Mucosa of descending colon (tissue), 3 donors: ENCODE measurements around the gene SLC2A11. TPM values are rescaled to one million over a fixed set of nuclear protein-coding genes. Genes with fewer than 3 reads are reported as not detected.
A peak's percentile ranks its signal among the peaks of the same experiment; 100 is the strongest.
"Not testable (repeated sequence)": the region's sequence is repeated elsewhere in the genome, so short reads cannot be mapped to it uniquely, and the experiment has no call there.

Experiments used
- ATAC-seq: fragments of 200-7000 bp; cut with Tn5 transposase; one replicate; pipeline ENCODE4 v1.9.1; 2020; ENCODE audit warnings: mild to moderate bottlenecking, moderate library complexity
- DNase-seq, 3 donors: peaks; one replicate each; pipeline ENCODE4 v3.0.0-alpha.2; 2020
- H3K36me3 ChIP-seq: fragments of 200-600 bp; one replicate; pipeline ENCODE4 v1.8.0; 2021; ENCODE audit warnings: low read depth, mild to moderate bottlenecking
- H3K4me1 ChIP-seq: fragments of 200-600 bp; one replicate; pipeline ENCODE4 v1.8.0; 2021; ENCODE audit warnings: low read depth, mild to moderate bottlenecking
- H3K4me3 ChIP-seq: fragments of 200-600 bp; one replicate; pipeline ENCODE4 v1.8.0; 2021; ENCODE audit warnings: mild to moderate bottlenecking
- H3K9me3 ChIP-seq: fragments of 200-600 bp; one replicate; pipeline ENCODE4 v1.8.0; 2021; ENCODE audit warnings: mild to moderate bottlenecking
- intact Hi-C, 2 donors: fragments of 100-400 bp; cut with DNase I in 1 of 2; cut with micrococcal nuclease in 1 of 2; formaldehyde crosslinking; loops; one replicate each; pipeline versions ENCODE4 v1.11.0 to v1.11.1; 2022; cut with DNase I, micrococcal nuclease
- total RNA-seq, 3 donors: library from RNA; stranded (reverse); fragmentation: NEBNext Ultra II Directional in 2 of 3; extraction: Animal tissue kit (Norgen Biotek cat#: 25700) in 2 of 3; gene quantifications; one replicate each; pipeline versions ENCODE4 v1.2.1 to v1.2.4, GENCODE V29; 2021 to 2023
- TF ChIP-seq, protein P1 (sequence below): fragments of 200-600 bp; IDR thresholded peaks from one replicate; pipeline ENCODE4 v1.8.0; 2022; ENCODE audit warnings: antibody characterized with exemption, mild to moderate bottlenecking
- donor health status: DM: no; HTN: no; CAD: no; lungs with moderate emphysema.
- donor health status: DM: no; HTN: no; CAD: no.
- donor health status: DM: no; HTN: yes; CAD: no.

Gene SLC2A11
- total RNA-seq, 3 donors from 2014 or later: 11.5 to 14.7 (median 12.5) TPM

DNA sequence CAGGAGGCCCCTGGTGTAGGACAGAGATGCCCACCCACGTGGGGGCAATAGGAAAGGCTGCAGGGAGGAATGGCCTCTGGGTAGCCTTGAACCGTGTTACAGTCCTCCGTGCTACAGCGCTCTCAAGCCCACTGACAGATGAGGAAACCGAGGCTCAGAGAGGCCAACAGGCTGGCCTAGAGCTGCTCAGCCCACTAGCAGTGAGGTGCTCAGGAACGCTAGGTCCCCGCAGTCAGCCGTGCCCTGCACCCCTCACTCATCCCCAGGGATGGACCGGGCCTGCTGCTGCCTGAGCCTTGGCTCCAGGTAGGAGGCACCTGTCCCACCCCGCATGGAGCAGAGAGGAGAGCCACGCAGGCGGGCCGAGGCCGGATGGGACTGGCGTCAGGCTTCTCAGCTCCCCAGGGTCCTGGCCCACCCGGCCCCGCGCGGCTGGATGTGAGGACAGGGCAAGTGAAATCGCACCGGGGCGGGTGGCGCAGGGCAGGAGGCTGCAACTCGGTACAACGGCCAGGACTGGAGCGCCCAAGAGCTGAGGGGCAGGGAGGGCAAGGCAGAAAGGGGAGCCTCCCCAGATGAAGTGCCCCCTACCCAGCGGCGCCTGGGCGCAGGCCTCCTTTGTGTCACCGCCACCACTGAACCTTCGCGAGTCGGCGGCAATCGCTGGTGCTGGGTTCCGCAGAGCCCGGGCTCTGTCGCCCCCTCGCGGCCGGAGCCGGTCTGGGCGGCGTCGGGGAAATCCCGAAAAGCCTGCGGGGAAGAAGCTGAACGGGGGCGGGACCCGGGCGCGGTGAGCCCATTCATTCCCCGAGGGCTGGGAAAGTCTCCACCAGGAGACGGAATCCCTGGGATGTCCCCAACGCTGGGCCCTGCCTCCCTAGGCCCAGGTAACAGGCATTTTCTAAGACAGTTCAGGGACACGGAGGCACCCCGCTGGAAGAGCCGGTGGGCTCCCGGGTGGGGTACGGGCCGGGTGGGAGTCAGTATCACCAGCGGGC lies 8.4 kb upstream of the SLC2A11 start:
- ATAC-seq (peak; percentile 95), DNase-seq (peak; percentile 84 to 93 (median 89))
- H3K9me3 ChIP-seq: no peaks in the 10 kb centered on the region
- intact Hi-C loops: loop anchor here in 1 of 2 donors (10.0 kb wide), 1 partner anchor 305 kb away; no protein-coding TSS in a partner anchor
- H3K36me3 ChIP-seq: no peaks in the 10 kb centered on the region
- TF ChIP-seq, protein P1, sequence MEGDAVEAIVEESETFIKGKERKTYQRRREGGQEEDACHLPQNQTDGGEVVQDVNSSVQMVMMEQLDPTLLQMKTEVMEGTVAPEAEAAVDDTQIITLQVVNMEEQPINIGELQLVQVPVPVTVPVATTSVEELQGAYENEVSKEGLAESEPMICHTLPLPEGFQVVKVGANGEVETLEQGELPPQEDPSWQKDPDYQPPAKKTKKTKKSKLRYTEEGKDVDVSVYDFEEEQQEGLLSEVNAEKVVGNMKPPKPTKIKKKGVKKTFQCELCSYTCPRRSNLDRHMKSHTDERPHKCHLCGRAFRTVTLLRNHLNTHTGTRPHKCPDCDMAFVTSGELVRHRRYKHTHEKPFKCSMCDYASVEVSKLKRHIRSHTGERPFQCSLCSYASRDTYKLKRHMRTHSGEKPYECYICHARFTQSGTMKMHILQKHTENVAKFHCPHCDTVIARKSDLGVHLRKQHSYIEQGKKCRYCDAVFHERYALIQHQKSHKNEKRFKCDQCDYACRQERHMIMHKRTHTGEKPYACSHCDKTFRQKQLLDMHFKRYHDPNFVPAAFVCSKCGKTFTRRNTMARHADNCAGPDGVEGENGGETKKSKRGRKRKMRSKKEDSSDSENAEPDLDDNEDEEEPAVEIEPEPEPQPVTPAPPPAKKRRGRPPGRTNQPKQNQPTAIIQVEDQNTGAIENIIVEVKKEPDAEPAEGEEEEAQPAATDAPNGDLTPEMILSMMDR: peak; percentile 98
- peaks cover 7% of the 10 kb centered on the region for H3K4me1 ChIP-seq
- no peak overlapping the region for H3K4me3 ChIP-seq

DNA sequence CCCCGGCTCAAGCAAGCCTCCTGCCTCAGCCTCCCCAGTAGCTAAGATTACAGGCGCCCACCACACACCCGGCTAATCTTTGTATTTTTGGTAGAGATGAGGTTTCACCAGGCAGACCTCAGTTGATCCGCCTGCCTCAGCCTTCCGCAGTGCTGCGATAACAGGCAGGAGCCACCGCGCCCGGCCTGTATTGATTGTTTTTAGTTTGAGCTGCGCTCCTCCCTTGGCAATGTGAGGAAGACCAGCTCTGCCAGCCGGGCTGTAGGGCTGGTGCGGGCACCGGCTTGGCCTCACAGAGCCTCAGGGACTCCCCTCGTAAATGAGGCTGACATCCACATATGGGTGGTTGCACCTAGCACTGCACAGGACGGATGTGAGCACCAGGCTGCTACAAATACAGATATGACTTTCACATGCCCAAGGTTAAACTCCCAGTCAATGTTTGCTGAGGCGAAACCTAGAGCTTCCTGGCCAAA lies 7.5 kb upstream of the SLC2A11 start:
- intact Hi-C loops: no loop called here
- Histone ChIP-seq H3K36me3 (no peaks in the 10 kb centered on the region), H3K4me1 (peaks cover 7% of the 10 kb centered on the region), H3K9me3 (no peaks in the 10 kb centered on the region), H3K4me3 (no peak overlapping the region)
- TF ChIP-seq, protein P1: no peak
- ATAC-seq (no peak), DNase-seq (peak in 1 of 3 donors; percentile 42)

DNA sequence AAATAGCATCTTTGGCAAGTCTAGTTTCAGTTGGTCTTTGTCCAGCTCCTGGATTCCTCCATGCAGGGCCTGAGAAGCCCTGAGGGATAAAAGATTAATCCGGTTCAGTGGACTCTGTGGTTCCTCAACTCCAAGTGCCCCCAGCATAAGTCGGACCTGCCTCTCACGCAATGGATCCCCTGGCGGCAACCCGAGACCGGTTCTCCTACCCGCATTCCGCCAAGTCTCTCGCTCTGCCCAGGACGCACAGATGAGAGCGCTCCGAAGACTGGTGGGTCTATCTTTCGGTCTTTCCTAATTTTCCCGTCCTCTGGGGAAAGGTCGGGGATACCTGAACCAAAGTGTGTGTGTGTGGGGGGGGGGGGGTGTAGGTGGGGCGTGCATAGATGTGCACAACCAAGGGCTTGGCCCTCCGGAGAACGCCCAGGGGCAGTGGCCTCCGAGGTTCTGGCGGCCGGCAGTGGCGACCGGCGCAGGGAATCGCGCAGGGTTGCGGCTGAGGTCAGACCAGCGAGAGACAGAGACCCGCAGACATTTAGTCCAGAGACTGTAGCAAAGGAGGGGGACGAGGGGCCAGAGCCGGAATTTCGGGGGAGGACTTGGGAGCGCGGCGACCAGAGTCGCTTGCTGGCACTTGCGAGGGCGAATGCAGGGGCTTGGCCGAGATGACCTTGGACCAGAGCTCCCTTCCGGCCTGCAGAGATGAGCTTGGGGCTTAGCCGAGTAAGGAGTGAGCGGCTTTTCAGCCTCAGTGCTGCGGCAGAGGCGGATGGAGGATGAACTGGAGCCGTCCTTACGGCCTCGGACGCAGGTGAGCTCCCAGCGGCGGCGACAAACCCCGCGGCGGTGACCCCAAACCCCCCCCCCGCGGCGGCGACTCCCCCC lies 712 bp upstream of the SLC2A11 start:
- intact Hi-C loops: loop anchor here in 1 of 2 donors (5.0 kb wide), 1 partner anchor 90 kb away; the partner anchor contains the start of gene CHCHD10
- peaks cover 6% of the 10 kb centered on the region for H3K4me1 ChIP-seq
- H3K36me3 ChIP-seq: no peaks in the 10 kb centered on the region
- ATAC-seq (peak; percentile 63), DNase-seq (peak in 2 of 3 donors; percentile 46 to 71)
- peak overlapping the region; percentile 29 for H3K4me3 ChIP-seq
- TF ChIP-seq, protein P1: no peak
- H3K9me3 ChIP-seq: no peaks in the 10 kb centered on the region

DNA sequence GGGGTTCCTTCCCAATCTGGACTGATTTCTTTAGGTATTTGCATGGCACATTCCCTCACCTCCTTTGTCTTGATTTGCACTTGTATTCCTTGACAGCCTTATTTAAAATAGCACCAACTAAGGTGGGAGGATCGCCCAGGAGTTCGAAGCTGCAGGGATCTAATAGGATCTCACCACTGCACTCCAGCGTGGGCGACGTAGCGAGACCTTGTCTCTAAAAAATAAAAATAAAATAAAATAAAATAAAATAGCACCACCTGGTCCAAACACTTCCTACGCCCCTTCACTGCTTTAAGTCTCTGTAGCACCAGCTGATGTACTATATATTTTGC lies 775 bp downstream of the SLC2A11 start:
- H3K9me3 ChIP-seq: no peaks in the 10 kb centered on the region
- H3K36me3 ChIP-seq: no peaks in the 10 kb centered on the region
- H3K4me3 ChIP-seq: no peak overlapping the region
- intact Hi-C loops: loop anchor here in 1 of 2 donors (5.0 kb wide), 1 partner anchor 91 kb away; the partner anchor contains the start of gene CHCHD10
- TF ChIP-seq, protein P1: no peak
- ATAC-seq (no peak), DNase-seq (no peak)
- peaks cover 6% of the 10 kb centered on the region for H3K4me1 ChIP-seq

DNA sequence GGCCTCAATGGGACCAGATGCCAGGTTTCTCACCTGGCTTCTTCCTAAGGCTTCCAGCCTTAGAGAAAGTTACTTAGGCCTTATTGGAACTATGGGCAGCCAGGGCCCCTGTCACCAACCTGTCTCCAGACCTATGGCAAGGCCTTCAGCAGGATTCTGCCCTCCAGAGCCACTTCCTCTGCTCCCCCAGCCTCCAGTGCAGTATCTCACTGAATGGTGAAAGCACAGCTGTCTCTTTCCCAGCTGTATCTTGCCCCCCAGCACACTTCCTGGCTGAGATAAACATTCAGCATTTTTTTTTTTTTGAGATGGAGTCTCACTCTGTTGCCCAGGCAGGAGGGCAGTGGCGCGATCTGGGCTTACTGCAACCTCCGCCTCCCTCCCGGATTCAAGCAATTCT lies 1.5 kb downstream of the SLC2A11 start:
- no peaks in the 10 kb centered on the region for H3K36me3 ChIP-seq
- H3K4me3 ChIP-seq: no peak overlapping the region
- intact Hi-C loops: loop anchor here in 1 of 2 donors (5.0 kb wide), 1 partner anchor 92 kb away; the partner anchor contains the start of gene CHCHD10
- H3K4me1 ChIP-seq: peaks cover 6% of the 10 kb centered on the region
- no peak for ATAC-seq
- TF ChIP-seq, protein P1: no peak
- H3K9me3 ChIP-seq: no peaks in the 10 kb centered on the region
- no peak for DNase-seq

DNA sequence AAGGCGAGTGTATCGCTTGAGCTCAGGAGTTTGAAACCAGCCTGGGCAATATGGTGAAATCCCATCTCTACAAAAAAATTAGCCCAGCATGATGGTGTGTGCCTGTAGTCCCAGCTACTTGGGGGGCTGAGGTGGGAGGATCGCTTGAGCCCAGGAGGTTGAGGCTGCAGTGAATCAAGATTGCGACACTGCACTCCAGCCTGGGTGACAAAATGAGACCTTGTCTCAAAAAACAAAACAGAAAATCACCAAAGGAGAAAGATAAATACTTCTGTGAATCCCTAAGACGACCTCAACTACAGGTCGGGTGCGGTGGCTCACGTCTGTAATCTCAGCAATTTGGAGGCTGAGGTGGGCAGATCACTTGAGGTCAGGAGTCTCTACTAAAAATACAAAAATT lies 2.5 kb downstream of the SLC2A11 start:
- H3K36me3 ChIP-seq, intact Hi-C loops, H3K9me3 ChIP-seq, H3K4me3 ChIP-seq, ATAC-seq, DNase-seq, H3K4me1 ChIP-seq: not testable (repeated sequence)
